HEK293 (cell line): Measurements from ENCODE around the gene CDX2.

Experiments used
- CTCF ChIP-seq: fragments of 450-650 bp; formaldehyde crosslinking; IDR thresholded peaks from 2 replicates; pipeline ENCODE4 v1.5.1; 2016; ENCODE audit warnings: missing biosample characterization, missing genetic modification characterization
- SP2 ChIP-seq: fragments of 450-650 bp; formaldehyde crosslinking; IDR thresholded peaks from 2 replicates; pipeline ENCODE4 v1.5.1; 2016; ENCODE audit warnings: missing biosample characterization, missing genetic modification characterization
- ZNF302 ChIP-seq: fragments of 450-650 bp; formaldehyde crosslinking; IDR thresholded peaks from 2 replicates; pipeline ENCODE4 v1.5.1; 2016; ENCODE audit warnings: missing biosample characterization, missing genetic modification characterization, low read depth

- TF ChIP-seq SP2 (tag by site-specific recombination) (no peak), ZNF302 (tag by site-specific recombination) (no peak), CTCF (tag by site-specific recombination) (no peak)
These were observed 6.6 kb upstream of the CDX2 start for GRCh38 chr13:27975564-27976361.
